ENCODE measurements around the gene ROS1.

DNA sequence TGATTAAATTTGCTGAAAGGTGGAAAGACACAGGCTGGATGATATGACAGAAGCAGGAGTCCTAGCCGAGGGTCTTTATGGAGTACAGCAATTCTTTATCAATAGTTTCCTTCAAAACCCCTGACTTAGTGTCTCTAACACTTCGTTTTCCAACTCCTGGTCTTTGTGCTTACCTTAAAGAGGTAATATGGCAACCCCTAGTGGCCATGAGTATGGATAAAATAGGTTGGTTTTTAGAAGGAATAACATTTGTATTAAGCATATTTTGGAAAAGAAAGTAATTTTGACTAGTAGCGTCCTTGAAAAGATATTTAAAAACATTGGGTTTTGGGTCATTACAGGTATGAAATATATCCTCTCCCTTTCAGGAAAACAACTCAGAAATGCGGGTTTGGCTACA lies 108.5 kb downstream of the ROS1 start:
- TF ChIP-seq POLR2A (IDR thresholded peaks at IDR 0.05; ENCODE audit: low read depth) (no peak), POLR2AphosphoS5 (IDR thresholded peaks at IDR 0.05) (no peak)
- TF ChIP-seq, protein P1, sequence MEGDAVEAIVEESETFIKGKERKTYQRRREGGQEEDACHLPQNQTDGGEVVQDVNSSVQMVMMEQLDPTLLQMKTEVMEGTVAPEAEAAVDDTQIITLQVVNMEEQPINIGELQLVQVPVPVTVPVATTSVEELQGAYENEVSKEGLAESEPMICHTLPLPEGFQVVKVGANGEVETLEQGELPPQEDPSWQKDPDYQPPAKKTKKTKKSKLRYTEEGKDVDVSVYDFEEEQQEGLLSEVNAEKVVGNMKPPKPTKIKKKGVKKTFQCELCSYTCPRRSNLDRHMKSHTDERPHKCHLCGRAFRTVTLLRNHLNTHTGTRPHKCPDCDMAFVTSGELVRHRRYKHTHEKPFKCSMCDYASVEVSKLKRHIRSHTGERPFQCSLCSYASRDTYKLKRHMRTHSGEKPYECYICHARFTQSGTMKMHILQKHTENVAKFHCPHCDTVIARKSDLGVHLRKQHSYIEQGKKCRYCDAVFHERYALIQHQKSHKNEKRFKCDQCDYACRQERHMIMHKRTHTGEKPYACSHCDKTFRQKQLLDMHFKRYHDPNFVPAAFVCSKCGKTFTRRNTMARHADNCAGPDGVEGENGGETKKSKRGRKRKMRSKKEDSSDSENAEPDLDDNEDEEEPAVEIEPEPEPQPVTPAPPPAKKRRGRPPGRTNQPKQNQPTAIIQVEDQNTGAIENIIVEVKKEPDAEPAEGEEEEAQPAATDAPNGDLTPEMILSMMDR (IDR thresholded peaks at IDR 0.05), result peak in 1 of 3 experiments; percentile 24
